ENCODE results near the gene FOXO1.
"Not testable (repeated sequence)": the region's sequence is repeated elsewhere in the genome, so short reads cannot be mapped to it uniquely, and the experiment has no call there.

The FOXO1 gene

GRCh38 chr13:40666045-40666932, at the start of gene FOXO1:
TSS of gene FOXO1 (minus strand) at chr13:40666641. CDS start at chr13:40666212, 429 bp downstream.
- peaks cover 40% of the 10 kb centered on the region for H3K4me1 ChIP-seq (ENCODE audit: control insufficient read depth, low read depth, low read length)
- H3K4me3 ChIP-seq (ENCODE audit: low read length): peak within 1 kb of the TSS; percentile 81
- H3K27ac ChIP-seq (ENCODE audit: low read length): no peak within 1 kb of the TSS
- H3K36me3 ChIP-seq (ENCODE audit: control insufficient read depth, low read depth, low read length): no peaks in the 10 kb centered on the region
- no peaks in the 10 kb centered on the region for H3K9me3 ChIP-seq (ENCODE audit: control insufficient read depth, low read depth, low read length)
- H3K9ac ChIP-seq (ENCODE audit: low read length): peak within 1 kb of the TSS; percentile 65
- H3K27me3 ChIP-seq (ENCODE audit: control insufficient read depth, insufficient read depth, low read length): peaks cover 14% of the 10 kb centered on the region

- H3K4me3 ChIP-seq (ENCODE audit: low read length); H3K27ac ChIP-seq (ENCODE audit: low read length); H3K9ac ChIP-seq (ENCODE audit: low read length); H3K36me3 ChIP-seq (ENCODE audit: control insufficient read depth, low read depth, low read length); H3K4me1 ChIP-seq (ENCODE audit: control insufficient read depth, low read depth, low read length); H3K9me3 ChIP-seq (ENCODE audit: control insufficient read depth, low read depth, low read length); H3K27me3 ChIP-seq (ENCODE audit: control insufficient read depth, insufficient read depth, low read length): not testable (repeated sequence)
Observed at GRCh38 chr13:40714433-40714832, 48.0 kb upstream of the FOXO1 start.

GRCh38 chr13:40706439-40706838, 40.0 kb upstream of the FOXO1 start:
- Histone ChIP-seq H3K27ac (ENCODE audit: low read length) (no peak overlapping the region), H3K27me3 (ENCODE audit: control insufficient read depth, insufficient read depth, low read length) (no peaks in the 10 kb centered on the region), H3K9ac (ENCODE audit: low read length) (no peak overlapping the region), H3K4me3 (ENCODE audit: low read length) (no peak overlapping the region), H3K9me3 (ENCODE audit: control insufficient read depth, low read depth, low read length) (no peaks in the 10 kb centered on the region), H3K36me3 (ENCODE audit: control insufficient read depth, low read depth, low read length) (no peaks in the 10 kb centered on the region), H3K4me1 (ENCODE audit: control insufficient read depth, low read depth, low read length) (no peaks in the 10 kb centered on the region)

DNA sequence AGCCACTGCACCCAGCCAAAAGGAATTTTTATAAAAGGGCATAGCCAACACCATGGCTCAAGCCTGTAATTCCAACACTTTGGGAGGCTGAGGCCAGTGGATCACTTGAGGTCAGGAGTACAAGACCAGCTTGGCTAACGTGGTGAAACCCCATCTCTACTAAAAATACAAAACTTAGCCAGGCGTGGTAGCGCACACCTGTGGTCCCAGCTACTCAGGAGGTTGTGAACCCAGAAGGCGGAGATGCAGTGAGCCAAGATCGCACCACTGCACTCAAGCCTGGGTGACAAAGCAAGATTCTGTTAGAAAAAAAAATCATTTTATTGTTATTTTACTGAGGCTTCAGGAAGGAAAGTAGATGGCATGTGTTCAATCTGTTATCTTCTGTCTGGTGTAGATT, 31.3 kb upstream of the FOXO1 start:
- Histone ChIP-seq H3K9ac (ENCODE audit: low read length) (no peak overlapping the region), H3K27ac (ENCODE audit: low read length) (no peak overlapping the region), H3K27me3 (ENCODE audit: control insufficient read depth, insufficient read depth, low read length) (no peaks in the 10 kb centered on the region), H3K4me1 (ENCODE audit: control insufficient read depth, low read depth, low read length) (peaks cover 4% of the 10 kb centered on the region), H3K36me3 (ENCODE audit: control insufficient read depth, low read depth, low read length) (no peaks in the 10 kb centered on the region), H3K9me3 (ENCODE audit: control insufficient read depth, low read depth, low read length) (no peaks in the 10 kb centered on the region), H3K4me3 (ENCODE audit: low read length) (no peak overlapping the region)

GRCh38 chr13:40694426-40694825, 28.0 kb upstream of the FOXO1 start:
- no peak overlapping the region for H3K4me3 ChIP-seq (ENCODE audit: low read length)
- no peak overlapping the region for H3K27ac ChIP-seq (ENCODE audit: low read length)
- peaks cover 4% of the 10 kb centered on the region for H3K4me1 ChIP-seq (ENCODE audit: control insufficient read depth, low read depth, low read length)
- no peaks in the 10 kb centered on the region for H3K9me3 ChIP-seq (ENCODE audit: control insufficient read depth, low read depth, low read length)
- H3K9ac ChIP-seq (ENCODE audit: low read length): no peak overlapping the region
- H3K36me3 ChIP-seq (ENCODE audit: control insufficient read depth, low read depth, low read length): no peaks in the 10 kb centered on the region
- no peaks in the 10 kb centered on the region for H3K27me3 ChIP-seq (ENCODE audit: control insufficient read depth, insufficient read depth, low read length)

DNA sequence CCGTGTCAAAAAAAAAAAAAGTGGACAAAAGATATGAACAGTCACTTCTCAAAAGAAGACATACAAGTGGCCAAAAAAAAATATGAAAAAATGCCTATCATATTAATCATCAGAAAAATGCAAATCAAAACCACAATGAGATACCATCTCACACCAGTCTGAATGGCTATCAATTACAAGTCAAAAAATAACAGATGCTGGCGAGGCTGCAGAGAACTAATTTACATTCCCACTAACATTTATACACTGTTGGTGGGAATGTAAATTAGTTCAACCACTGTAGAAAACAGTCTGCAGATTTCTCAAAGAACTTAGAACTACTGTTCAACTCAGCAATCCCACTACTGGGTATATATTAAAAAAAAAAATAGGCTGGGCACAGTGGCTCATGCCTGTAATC, 26.5 kb upstream of the FOXO1 start:
- Histone ChIP-seq H3K4me3 (ENCODE audit: low read length) (no peak overlapping the region), H3K4me1 (ENCODE audit: control insufficient read depth, low read depth, low read length) (no peaks in the 10 kb centered on the region), H3K9ac (ENCODE audit: low read length) (no peak overlapping the region), H3K9me3 (ENCODE audit: control insufficient read depth, low read depth, low read length) (no peaks in the 10 kb centered on the region), H3K36me3 (ENCODE audit: control insufficient read depth, low read depth, low read length) (no peaks in the 10 kb centered on the region), H3K27me3 (ENCODE audit: control insufficient read depth, insufficient read depth, low read length) (no peaks in the 10 kb centered on the region), H3K27ac (ENCODE audit: low read length) (no peak overlapping the region)

- Histone ChIP-seq H3K36me3 (ENCODE audit: control insufficient read depth, low read depth, low read length) (no peaks in the 10 kb centered on the region), H3K4me1 (ENCODE audit: control insufficient read depth, low read depth, low read length) (no peaks in the 10 kb centered on the region), H3K9ac (ENCODE audit: low read length) (no peak overlapping the region), H3K27ac (ENCODE audit: low read length) (no peak overlapping the region), H3K9me3 (ENCODE audit: control insufficient read depth, low read depth, low read length) (no peaks in the 10 kb centered on the region), H3K4me3 (ENCODE audit: low read length) (no peak overlapping the region), H3K27me3 (ENCODE audit: control insufficient read depth, insufficient read depth, low read length) (no peaks in the 10 kb centered on the region)
Observed at GRCh38 chr13:40688781-40689180, 22.3 kb upstream of the FOXO1 start.

DNA sequence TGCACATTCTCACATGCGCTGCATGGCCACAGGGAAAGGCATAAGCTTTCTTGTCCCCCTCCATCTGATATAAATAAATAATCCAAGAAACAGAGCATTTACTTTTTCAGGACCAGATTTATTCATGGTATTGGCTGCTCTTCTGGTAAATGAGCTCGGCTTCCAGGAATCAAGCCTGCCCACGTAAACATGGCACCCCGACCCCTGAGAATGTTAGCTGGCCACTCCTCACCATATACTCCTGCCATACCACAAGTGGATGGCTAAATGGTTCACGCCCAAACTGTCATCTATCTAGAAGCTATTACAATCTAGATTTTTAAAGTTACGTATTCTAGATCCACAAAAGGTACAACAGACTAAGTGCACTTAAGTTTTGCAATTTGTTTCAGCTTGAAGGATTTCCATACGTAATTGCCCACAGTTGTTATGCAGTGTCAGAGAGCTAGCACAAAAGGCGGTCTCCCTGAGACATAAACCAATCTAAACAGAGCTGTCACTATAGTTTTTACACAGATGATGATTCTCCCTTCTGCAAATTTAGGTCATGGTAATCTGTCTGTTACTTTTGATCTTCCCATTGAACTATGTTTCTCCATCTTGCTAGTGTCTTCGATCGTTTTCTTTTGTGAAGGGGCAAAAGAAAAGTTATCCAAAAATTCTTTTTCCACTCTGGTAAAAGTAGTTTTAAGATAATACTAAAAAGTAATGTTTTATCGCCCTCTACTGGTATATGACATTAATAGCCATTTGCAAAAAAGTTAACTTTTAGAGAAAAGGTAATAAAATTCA, 16.2 kb upstream of the FOXO1 start:
- no peaks in the 10 kb centered on the region for H3K9me3 ChIP-seq (ENCODE audit: control insufficient read depth, low read depth, low read length)
- H3K4me1 ChIP-seq (ENCODE audit: control insufficient read depth, low read depth, low read length): peaks cover 35% of the 10 kb centered on the region
- H3K27ac ChIP-seq (ENCODE audit: low read length): no peak overlapping the region
- peak overlapping the region; percentile 8 for H3K4me3 ChIP-seq (ENCODE audit: low read length)
- no peaks in the 10 kb centered on the region for H3K27me3 ChIP-seq (ENCODE audit: control insufficient read depth, insufficient read depth, low read length)
- H3K36me3 ChIP-seq (ENCODE audit: control insufficient read depth, low read depth, low read length): no peaks in the 10 kb centered on the region
- H3K9ac ChIP-seq (ENCODE audit: low read length): no peak overlapping the region

GRCh38 chr13:40681341-40682146, 15.1 kb upstream of the FOXO1 start:
- no peaks in the 10 kb centered on the region for H3K9me3 ChIP-seq (ENCODE audit: control insufficient read depth, low read depth, low read length)
- H3K36me3 ChIP-seq (ENCODE audit: control insufficient read depth, low read depth, low read length): no peaks in the 10 kb centered on the region
- peak overlapping the region; percentile 74 for H3K27ac ChIP-seq (ENCODE audit: low read length)
- peaks cover 35% of the 10 kb centered on the region for H3K4me1 ChIP-seq (ENCODE audit: control insufficient read depth, low read depth, low read length)
- no peak overlapping the region for H3K9ac ChIP-seq (ENCODE audit: low read length)
- H3K27me3 ChIP-seq (ENCODE audit: control insufficient read depth, insufficient read depth, low read length): no peaks in the 10 kb centered on the region
- H3K4me3 ChIP-seq (ENCODE audit: low read length): peak overlapping the region; percentile 26

DNA sequence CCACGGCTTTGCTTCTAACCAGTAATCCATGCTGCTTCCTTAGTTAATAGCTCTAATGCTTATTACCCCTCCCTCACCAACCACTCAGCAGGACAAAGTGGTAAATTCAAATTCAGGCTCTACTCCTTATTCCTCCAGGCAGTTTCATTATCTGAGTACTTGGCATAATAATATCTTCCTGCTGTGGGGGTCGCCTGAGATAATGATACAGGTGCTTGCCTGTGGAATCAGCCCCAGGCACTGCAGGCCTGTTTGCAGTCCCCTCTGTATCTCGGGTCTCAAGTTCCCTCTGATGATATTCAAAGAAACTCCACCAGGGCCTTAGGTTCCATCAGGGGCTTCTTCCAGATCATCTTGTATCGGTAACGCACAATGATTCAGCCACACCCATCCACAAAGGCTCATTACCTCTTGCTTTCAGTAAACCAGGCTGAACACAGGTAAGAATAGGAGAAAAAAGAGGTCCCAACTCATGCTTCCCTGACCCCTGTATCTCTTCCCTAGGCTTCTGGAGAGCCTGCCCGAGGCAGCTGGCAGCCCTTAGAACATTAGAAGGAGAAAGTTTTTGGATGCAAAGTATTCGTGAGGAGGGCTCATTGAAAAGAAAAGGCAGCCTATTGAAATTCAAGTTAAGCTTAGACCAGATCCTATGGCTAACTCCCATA, 14.3 kb upstream of the FOXO1 start:
- H3K4me1 ChIP-seq (ENCODE audit: control insufficient read depth, low read depth, low read length): peaks cover 35% of the 10 kb centered on the region
- peak overlapping the region; percentile 74 for H3K27ac ChIP-seq (ENCODE audit: low read length)
- H3K4me3 ChIP-seq (ENCODE audit: low read length): peak overlapping the region; percentile 26
- no peak overlapping the region for H3K9ac ChIP-seq (ENCODE audit: low read length)
- no peaks in the 10 kb centered on the region for H3K27me3 ChIP-seq (ENCODE audit: control insufficient read depth, insufficient read depth, low read length)
- no peaks in the 10 kb centered on the region for H3K36me3 ChIP-seq (ENCODE audit: control insufficient read depth, low read depth, low read length)
- H3K9me3 ChIP-seq (ENCODE audit: control insufficient read depth, low read depth, low read length): no peaks in the 10 kb centered on the region

Data from iPS-18a (cell line).